Measurements from ENCODE around the gene FAM240B.

- no peak for TF ChIP-seq CTCF (IDR thresholded peaks at IDR 0.05)
- no peak for TF ChIP-seq POLR2A (IDR thresholded peaks at IDR 0.05)
Observed at GRCh38 chr9:38662763-38663593, 57.0 kb downstream of the FAM240B start.
